Measurements from ENCODE around the gene TRIM10. TPM values are rescaled to one million over a fixed set of nuclear protein-coding genes. Genes with fewer than 3 reads are reported as not detected.
"Not testable (repeated sequence)": the region's sequence is repeated elsewhere in the genome, so short reads cannot be mapped to it uniquely, and the experiment has no call there.

TRIM10 gene
- total RNA-seq, 2 donors from 2014 or later: 0.39 TPM; not detected in 1

- H3K27ac Mint-ChIP-seq: no peak overlapping the region
- H3K27me3 Mint-ChIP-seq (ENCODE audit: low read depth): peaks cover 67% of the 10 kb centered on the region
- no peaks in the 10 kb centered on the region for H3K4me1 Mint-ChIP-seq (ENCODE audit: low read depth)
- no peaks in the 10 kb centered on the region for H3K9me3 Mint-ChIP-seq
- H3K36me3 Mint-ChIP-seq (ENCODE audit: insufficient read depth in 2 of 2): no peaks in the 10 kb centered on the region
- DNase-seq (no peak), ATAC-seq (replicated peaks in 1 of 2) (no peak)
- H3K4me3 Mint-ChIP-seq: no peak overlapping the region
Observed at GRCh38 chr6:30143780-30144179, 17.2 kb downstream of the TRIM10 start.

GRCh38 chr6:30142665-30143064, 18.3 kb downstream of the TRIM10 start:
- ATAC-seq (replicated peaks in 1 of 2): no peak
- Mint-ChIP-seq H3K4me3 (no peak overlapping the region), H3K27me3 (ENCODE audit: low read depth) (peaks cover 70% of the 10 kb centered on the region), H3K4me1 (ENCODE audit: low read depth) (no peaks in the 10 kb centered on the region), H3K27ac (no peak overlapping the region), H3K9me3 (no peaks in the 10 kb centered on the region), H3K36me3 (ENCODE audit: insufficient read depth in 2 of 2) (no peaks in the 10 kb centered on the region)
- no peak for DNase-seq

GRCh38 chr6:30140240-30140639, 20.8 kb downstream of the TRIM10 start:
- H3K4me1 Mint-ChIP-seq (ENCODE audit: low read depth); ATAC-seq (replicated peaks in 1 of 2); H3K9me3 Mint-ChIP-seq; H3K27ac Mint-ChIP-seq; DNase-seq; H3K36me3 Mint-ChIP-seq (ENCODE audit: insufficient read depth in 2 of 2); H3K4me3 Mint-ChIP-seq: not testable (repeated sequence)
- H3K27me3 Mint-ChIP-seq (ENCODE audit: low read depth): peaks cover 67% of the 10 kb centered on the region

GRCh38 chr6:30136570-30137286, 24.3 kb downstream of the TRIM10 start:
- Mint-ChIP-seq H3K27me3 (ENCODE audit: low read depth) (peaks cover 60% of the 10 kb centered on the region), H3K27ac (no peak overlapping the region), H3K36me3 (ENCODE audit: insufficient read depth in 2 of 2) (no peaks in the 10 kb centered on the region), H3K4me1 (ENCODE audit: low read depth) (peaks cover 8% of the 10 kb centered on the region), H3K9me3 (no peaks in the 10 kb centered on the region), H3K4me3 (no peak overlapping the region)
- DNase-seq (peak in 1 of 2 donors; percentile 21), ATAC-seq (replicated peaks in 1 of 2) (peak; percentile 74 to 79)

GRCh38 chr6:30135757-30136156, 25.3 kb downstream of the TRIM10 start, which contains the start of gene TRIM40:
Gene TRIM40 (plus strand): TSS chr6:30136140. CDS start chr6:30137037, 897 bp downstream.
- Mint-ChIP-seq H3K27ac (no peak within 1 kb of the TSS), H3K4me3 (no peak within 1 kb of the TSS), H3K4me1 (ENCODE audit: low read depth) (peaks cover 12% of the 10 kb centered on the region), H3K27me3 (ENCODE audit: low read depth) (peaks cover 60% of the 10 kb centered on the region), H3K9me3 (no peaks in the 10 kb centered on the region), H3K36me3 (ENCODE audit: insufficient read depth in 2 of 2) (no peaks in the 10 kb centered on the region)
- DNase-seq (no peak), ATAC-seq (replicated peaks in 1 of 2) (no peak)

- no peak for ATAC-seq (replicated peaks in 1 of 2)
Observed at GRCh38 chr6:30135147-30135546, 25.9 kb downstream of the TRIM10 start.

GRCh38 chr6:30131947-30132497, 29.0 kb downstream of the TRIM10 start:
- DNase-seq (no peak), ATAC-seq (replicated peaks in 1 of 2) (no peak)
- Mint-ChIP-seq H3K36me3 (ENCODE audit: insufficient read depth in 2 of 2) (no peaks in the 10 kb centered on the region), H3K27me3 (ENCODE audit: low read depth) (peaks cover 67% of the 10 kb centered on the region), H3K4me3 (no peak overlapping the region), H3K9me3 (no peaks in the 10 kb centered on the region), H3K4me1 (ENCODE audit: low read depth) (peaks cover 41% of the 10 kb centered on the region), H3K27ac (no peak overlapping the region)

More at GRCh38 chr6:30135147-30135546, 25.9 kb downstream of the TRIM10 start:
- Mint-ChIP-seq H3K4me3 (no peak overlapping the region), H3K36me3 (ENCODE audit: insufficient read depth in 2 of 2) (no peaks in the 10 kb centered on the region), H3K4me1 (ENCODE audit: low read depth) (peaks cover 18% of the 10 kb centered on the region), H3K27ac (no peak overlapping the region), H3K27me3 (ENCODE audit: low read depth) (peaks cover 60% of the 10 kb centered on the region), H3K9me3 (no peaks in the 10 kb centered on the region)
- no peak for DNase-seq

GRCh38 chr6:30130887-30131862, 29.8 kb downstream of the TRIM10 start:
- ATAC-seq (replicated peaks in 1 of 2) (peak; percentile 78 to 79), DNase-seq (peak; percentile 65 to 70)
- H3K27me3 Mint-ChIP-seq (ENCODE audit: low read depth): peaks cover 74% of the 10 kb centered on the region
- H3K4me3 Mint-ChIP-seq: peak overlapping the region in 1 of 2 donors; percentile 58
- H3K9me3 Mint-ChIP-seq: no peaks in the 10 kb centered on the region
- no peaks in the 10 kb centered on the region for H3K36me3 Mint-ChIP-seq (ENCODE audit: insufficient read depth in 2 of 2)
- peaks cover 38% of the 10 kb centered on the region for H3K4me1 Mint-ChIP-seq (ENCODE audit: low read depth)
- H3K27ac Mint-ChIP-seq: peak overlapping the region; percentile 35

GRCh38 chr6:30130179-30130679, 30.8 kb downstream of the TRIM10 start:
- peaks cover 84% of the 10 kb centered on the region for H3K27me3 Mint-ChIP-seq (ENCODE audit: low read depth)
- H3K36me3 Mint-ChIP-seq (ENCODE audit: insufficient read depth in 2 of 2): no peaks in the 10 kb centered on the region
- no peaks in the 10 kb centered on the region for H3K9me3 Mint-ChIP-seq
- no peak overlapping the region for H3K27ac Mint-ChIP-seq
- no peak for ATAC-seq (replicated peaks in 1 of 2)
- H3K4me3 Mint-ChIP-seq: no peak overlapping the region
- peaks cover 33% of the 10 kb centered on the region for H3K4me1 Mint-ChIP-seq (ENCODE audit: low read depth)
- no peak for DNase-seq

- Mint-ChIP-seq H3K36me3 (ENCODE audit: insufficient read depth in 2 of 2) (no peaks in the 10 kb centered on the region), H3K27ac (no peak overlapping the region), H3K27me3 (ENCODE audit: low read depth) (peaks cover 83% of the 10 kb centered on the region), H3K4me1 (ENCODE audit: low read depth) (peaks cover 33% of the 10 kb centered on the region), H3K4me3 (peak overlapping the region in 1 of 2 donors; percentile 26), H3K9me3 (no peaks in the 10 kb centered on the region)
- peak; percentile 81 to 88 for ATAC-seq (replicated peaks in 1 of 2)
- DNase-seq: peak in 1 of 2 donors; percentile 15
Observed at GRCh38 chr6:30129265-30130178, 31.5 kb downstream of the TRIM10 start.

- Mint-ChIP-seq H3K4me1 (ENCODE audit: low read depth) (peaks cover 33% of the 10 kb centered on the region), H3K36me3 (ENCODE audit: insufficient read depth in 2 of 2) (no peaks in the 10 kb centered on the region), H3K27ac (no peak overlapping the region), H3K27me3 (ENCODE audit: low read depth) (peaks cover 71% of the 10 kb centered on the region), H3K9me3 (no peaks in the 10 kb centered on the region), H3K4me3 (peak overlapping the region in 1 of 2 donors; percentile 53)
- ATAC-seq (replicated peaks in 1 of 2): no peak
- DNase-seq: no peak
Observed at GRCh38 chr6:30127238-30128093, 33.5 kb downstream of the TRIM10 start.
